GM23338 (cell line): ENCODE results near the gene LRIT1. TPM values are rescaled to one million over a fixed set of nuclear protein-coding genes. Genes with fewer than 3 reads are reported as not detected.

Source experiments
- ATAC-seq: fragments of 200-7000 bp; cut with Tn5 transposase; 3 replicates; pipeline ENCODE4 v1.9.1; 2020
- DNase-seq: peaks from one replicate; pipeline ENCODE4 v3.0.0-alpha.2; 2015; ENCODE audit warnings: low spot score
- H2AFZ ChIP-seq: fragments of 200-600 bp; sonication (generic); 2 replicates; pipeline ENCODE4 v1.8.0; 2016; ENCODE audit warnings: antibody characterized with exemption, mild to moderate bottlenecking, moderate library complexity
- H3F3A ChIP-seq: fragments of 200-600 bp; sonication (generic); replicated peaks from 2 replicates; pipeline ENCODE4 v1.8.0; 2017; ENCODE audit warnings: antibody characterized with exemption, mixed run types, low read depth
- H3K27ac ChIP-seq: fragments of 200-600 bp; sonication (generic); 2 replicates; pipeline ENCODE4 v1.6.1; 2016; ENCODE audit warnings: low read depth
- H3K27me3 ChIP-seq: fragments of 200-600 bp; sonication (generic); 2 replicates; pipeline ENCODE4 v1.8.0; 2016; ENCODE audit warnings: mild to moderate bottlenecking, mixed run types, moderate library complexity; ENCODE audit not compliant: insufficient read depth
- H3K36me3 ChIP-seq: fragments of 200-600 bp; sonication (generic); 2 replicates; pipeline ENCODE4 v1.8.0; 2016; ENCODE audit warnings: mild to moderate bottlenecking; ENCODE audit not compliant: insufficient read depth
- H3K4me1 ChIP-seq: fragments of 200-600 bp; sonication (generic); 2 replicates; pipeline ENCODE4 v1.8.0; 2016; ENCODE audit warnings: mild to moderate bottlenecking, moderate library complexity; ENCODE audit not compliant: insufficient read depth
- H3K4me2 ChIP-seq: fragments of 200-600 bp; sonication (generic); 2 replicates; pipeline ENCODE4 v1.7.1; 2017; ENCODE audit warnings: mixed run types
- H3K4me3 ChIP-seq: fragments of 200-600 bp; sonication (generic); 2 replicates; pipeline ENCODE4 v1.6.1; 2016; ENCODE audit warnings: mixed run types
- H3K79me2 ChIP-seq: fragments of 200-600 bp; sonication (generic); replicated peaks from 2 replicates; pipeline ENCODE4 v1.8.0; 2017; ENCODE audit warnings: mild to moderate bottlenecking; ENCODE audit not compliant: insufficient read depth
- H3K9me2 ChIP-seq: fragments of 200-600 bp; sonication (generic); 2 replicates; pipeline ENCODE4 v1.8.0; 2017; ENCODE audit not compliant: insufficient read depth
- H4K20me1 ChIP-seq: fragments of 200-600 bp; sonication (generic); replicated peaks from 2 replicates; pipeline ENCODE4 v1.8.0; 2017; ENCODE audit warnings: mild to moderate bottlenecking; ENCODE audit not compliant: insufficient read depth
- H3K27ac Mint-ChIP-seq: 2 replicates; pipeline ENCODE4 v1.8.0; 2020; ENCODE audit warnings: inconsistent platforms, mild to moderate bottlenecking, moderate library complexity, mixed read lengths
- H3K27me3 Mint-ChIP-seq: 3 replicates; pipeline ENCODE4 v1.8.0; 2022; ENCODE audit warnings: low read depth, mild to moderate bottlenecking, moderate library complexity, mixed read lengths, inconsistent platforms; ENCODE audit not compliant: insufficient read depth, poor library complexity
- H3K36me3 Mint-ChIP-seq: 3 replicates; pipeline ENCODE4 v1.8.0; 2021; ENCODE audit warnings: low read depth, mild to moderate bottlenecking, inconsistent platforms, moderate library complexity, mixed read lengths
- H3K4me1 Mint-ChIP-seq: 3 replicates; pipeline ENCODE4 v1.8.0; 2020; ENCODE audit warnings: mild to moderate bottlenecking, inconsistent platforms, mixed read lengths
- H3K4me3 Mint-ChIP-seq: 3 replicates; pipeline ENCODE4 v1.8.0; 2021; ENCODE audit warnings: moderate library complexity, mild to moderate bottlenecking, inconsistent platforms, mixed read lengths
- H3K9me3 Mint-ChIP-seq: 3 replicates; pipeline ENCODE4 v1.8.0; 2020; ENCODE audit warnings: moderate library complexity, mild to moderate bottlenecking, inconsistent platforms, mixed read lengths
- CREB1 ChIP-seq: fragments of 250-450 bp; sonication (Bioruptor Pico); IDR thresholded peaks from 2 replicates; pipeline ENCODE4 v1.5.0; 2020; ENCODE audit warnings: low read depth, mild to moderate bottlenecking, moderate library complexity
- EZH2 ChIP-seq: fragments of 200-600 bp; sonication (generic); IDR thresholded peaks from one replicate; pipeline ENCODE4 v1.8.0; 2017; ENCODE audit warnings: antibody characterized with exemption, mild to moderate bottlenecking, low read depth; ENCODE audit not compliant: unreplicated experiment
- EZH2phosphoT487 ChIP-seq: fragments of 200-600 bp; sonication (generic); IDR thresholded peaks from one replicate; pipeline ENCODE4 v1.8.1; 2018; ENCODE audit warnings: antibody characterized with exemption; ENCODE audit not compliant: unreplicated experiment
- JUNB ChIP-seq: IDR thresholded peaks from one replicate; pipeline ENCODE4 v1.6.1; 2016; ENCODE audit warnings: antibody characterized with exemption; ENCODE audit not compliant: unreplicated experiment
- NANOG ChIP-seq: IDR thresholded peaks from 2 replicates; pipeline ENCODE4 v1.6.1; 2016; ENCODE audit warnings: antibody characterized with exemption, borderline replicate concordance
- POLR2AphosphoS5 ChIP-seq: IDR thresholded peaks from 2 replicates; pipeline ENCODE4 v1.6.1; 2016; ENCODE audit warnings: antibody characterized with exemption, low read depth
- STAT1 ChIP-seq: IDR thresholded peaks from one replicate; pipeline ENCODE4 v1.6.1; 2016; ENCODE audit warnings: antibody characterized with exemption; ENCODE audit not compliant: unreplicated experiment
- ZNF114 ChIP-seq: fragments of 250-450 bp; sonication (Bioruptor Pico); IDR thresholded peaks from 2 replicates; pipeline ENCODE4 v1.5.0; 2020; ENCODE audit warnings: mild to moderate bottlenecking, moderate library complexity
- ZNF331 ChIP-seq: fragments of 250-450 bp; sonication (Bioruptor Pico); IDR thresholded peaks from 2 replicates; pipeline ENCODE4 v1.5.0; 2020; ENCODE audit warnings: low read depth, mild to moderate bottlenecking, moderate library complexity
- polyA plus RNA-seq: library from polyadenylated mRNA; unstranded; fragments of >200 nt; fragmentation: Nextera tagmentation; extraction: Ambion mirVana; gene quantifications from 2 replicates; pipeline ENCODE4 v1.2.1, GENCODE V29; 2016
- total RNA-seq: library from RNA; depleted of rRNA; stranded (reverse); fragments of >200 nt; shearing (Covaris generic); gene quantifications from 2 replicates; pipeline ENCODE4 v1.2.3, GENCODE V29; 2014
- TF ChIP-seq, protein P1 (sequence below): fragments of 250-450 bp; sonication (Bioruptor Pico); IDR thresholded peaks from 2 replicates; pipeline ENCODE4 v1.5.0; 2020; ENCODE audit warnings: mild to moderate bottlenecking, moderate library complexity
- TF ChIP-seq, protein P2 (sequence below), 2 experiments: fragments of 200-600 bp in 1 of 2; sonication (generic) in 1 of 2; conservative IDR thresholded peaks; 2 replicates each; pipeline versions ENCODE4 v1.5.1 to v1.6.1; 2016 to 2017; ENCODE audit warnings: antibody characterized with exemption in 2 of 2, low read depth in 2 of 2, mild to moderate bottlenecking in 2 of 2, moderate library complexity in 1 of 2
- TF ChIP-seq, protein P3 (sequence below): IDR thresholded peaks from one replicate; pipeline ENCODE4 v1.6.1; 2018; ENCODE audit warnings: antibody characterized with exemption; ENCODE audit not compliant: unreplicated experiment
- TF ChIP-seq, protein P4 (sequence below): IDR thresholded peaks from 2 replicates; pipeline ENCODE4 v1.6.1; 2016; ENCODE audit warnings: antibody characterized with exemption

LRIT1 gene
- total and polyA plus RNA-seq, 2 experiments from 2014 or later: 0.07 TPM; not detected in 1

DNA sequence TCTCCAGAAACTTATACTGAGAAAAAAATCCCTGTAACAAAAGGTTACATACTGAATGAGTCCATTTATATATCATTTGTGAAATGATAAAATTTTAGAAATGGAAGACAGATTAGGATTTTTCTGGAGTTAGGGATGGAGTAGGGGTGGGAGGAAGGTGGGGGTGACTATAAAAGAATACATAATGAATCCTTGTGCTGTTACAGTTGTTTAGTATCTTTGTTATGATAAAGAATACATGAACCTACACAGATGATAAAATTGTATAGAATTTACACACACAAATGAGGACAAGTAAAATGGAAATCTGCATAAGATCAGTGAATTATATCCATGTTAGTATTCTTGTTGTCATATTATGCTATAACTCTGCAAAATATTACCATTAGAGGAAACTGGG lies 45.3 kb upstream of the LRIT1 start:
- H3K27ac Mint-ChIP-seq: no peak overlapping the region
- H4K20me1 ChIP-seq: no peaks in the 10 kb centered on the region
- no peak overlapping the region for H3K4me3 Mint-ChIP-seq
- no peaks in the 10 kb centered on the region for H3K4me1 Mint-ChIP-seq
- H3K9me2 ChIP-seq: no peaks in the 10 kb centered on the region
- peaks cover 2% of the 10 kb centered on the region; the same call in 1 of the 3 replicates for H3K9me3 Mint-ChIP-seq
- no peak overlapping the region for H3K4me2 ChIP-seq
- peaks cover 6% of the 10 kb centered on the region for H3K27me3 Mint-ChIP-seq
- H3K79me2 ChIP-seq: no peaks in the 10 kb centered on the region
- H3K4me3 ChIP-seq: no peak overlapping the region
- H3K36me3 Mint-ChIP-seq: no peaks in the 10 kb centered on the region
- no peaks in the 10 kb centered on the region for H3K27me3 ChIP-seq
- H2AFZ ChIP-seq: no peak overlapping the region
- no peak overlapping the region for H3K27ac ChIP-seq
- DNase-seq: no peak
- no peaks in the 10 kb centered on the region for H3K36me3 ChIP-seq
- no peaks in the 10 kb centered on the region for H3F3A ChIP-seq
- no peaks in the 10 kb centered on the region for H3K4me1 ChIP-seq
- no peak for TF ChIP-seq POLR2AphosphoS5
- TF ChIP-seq NANOG: no peak
- TF ChIP-seq STAT1: no peak
- TF ChIP-seq JUNB: no peak
- no peak for TF ChIP-seq EZH2
- TF ChIP-seq, protein P1, sequence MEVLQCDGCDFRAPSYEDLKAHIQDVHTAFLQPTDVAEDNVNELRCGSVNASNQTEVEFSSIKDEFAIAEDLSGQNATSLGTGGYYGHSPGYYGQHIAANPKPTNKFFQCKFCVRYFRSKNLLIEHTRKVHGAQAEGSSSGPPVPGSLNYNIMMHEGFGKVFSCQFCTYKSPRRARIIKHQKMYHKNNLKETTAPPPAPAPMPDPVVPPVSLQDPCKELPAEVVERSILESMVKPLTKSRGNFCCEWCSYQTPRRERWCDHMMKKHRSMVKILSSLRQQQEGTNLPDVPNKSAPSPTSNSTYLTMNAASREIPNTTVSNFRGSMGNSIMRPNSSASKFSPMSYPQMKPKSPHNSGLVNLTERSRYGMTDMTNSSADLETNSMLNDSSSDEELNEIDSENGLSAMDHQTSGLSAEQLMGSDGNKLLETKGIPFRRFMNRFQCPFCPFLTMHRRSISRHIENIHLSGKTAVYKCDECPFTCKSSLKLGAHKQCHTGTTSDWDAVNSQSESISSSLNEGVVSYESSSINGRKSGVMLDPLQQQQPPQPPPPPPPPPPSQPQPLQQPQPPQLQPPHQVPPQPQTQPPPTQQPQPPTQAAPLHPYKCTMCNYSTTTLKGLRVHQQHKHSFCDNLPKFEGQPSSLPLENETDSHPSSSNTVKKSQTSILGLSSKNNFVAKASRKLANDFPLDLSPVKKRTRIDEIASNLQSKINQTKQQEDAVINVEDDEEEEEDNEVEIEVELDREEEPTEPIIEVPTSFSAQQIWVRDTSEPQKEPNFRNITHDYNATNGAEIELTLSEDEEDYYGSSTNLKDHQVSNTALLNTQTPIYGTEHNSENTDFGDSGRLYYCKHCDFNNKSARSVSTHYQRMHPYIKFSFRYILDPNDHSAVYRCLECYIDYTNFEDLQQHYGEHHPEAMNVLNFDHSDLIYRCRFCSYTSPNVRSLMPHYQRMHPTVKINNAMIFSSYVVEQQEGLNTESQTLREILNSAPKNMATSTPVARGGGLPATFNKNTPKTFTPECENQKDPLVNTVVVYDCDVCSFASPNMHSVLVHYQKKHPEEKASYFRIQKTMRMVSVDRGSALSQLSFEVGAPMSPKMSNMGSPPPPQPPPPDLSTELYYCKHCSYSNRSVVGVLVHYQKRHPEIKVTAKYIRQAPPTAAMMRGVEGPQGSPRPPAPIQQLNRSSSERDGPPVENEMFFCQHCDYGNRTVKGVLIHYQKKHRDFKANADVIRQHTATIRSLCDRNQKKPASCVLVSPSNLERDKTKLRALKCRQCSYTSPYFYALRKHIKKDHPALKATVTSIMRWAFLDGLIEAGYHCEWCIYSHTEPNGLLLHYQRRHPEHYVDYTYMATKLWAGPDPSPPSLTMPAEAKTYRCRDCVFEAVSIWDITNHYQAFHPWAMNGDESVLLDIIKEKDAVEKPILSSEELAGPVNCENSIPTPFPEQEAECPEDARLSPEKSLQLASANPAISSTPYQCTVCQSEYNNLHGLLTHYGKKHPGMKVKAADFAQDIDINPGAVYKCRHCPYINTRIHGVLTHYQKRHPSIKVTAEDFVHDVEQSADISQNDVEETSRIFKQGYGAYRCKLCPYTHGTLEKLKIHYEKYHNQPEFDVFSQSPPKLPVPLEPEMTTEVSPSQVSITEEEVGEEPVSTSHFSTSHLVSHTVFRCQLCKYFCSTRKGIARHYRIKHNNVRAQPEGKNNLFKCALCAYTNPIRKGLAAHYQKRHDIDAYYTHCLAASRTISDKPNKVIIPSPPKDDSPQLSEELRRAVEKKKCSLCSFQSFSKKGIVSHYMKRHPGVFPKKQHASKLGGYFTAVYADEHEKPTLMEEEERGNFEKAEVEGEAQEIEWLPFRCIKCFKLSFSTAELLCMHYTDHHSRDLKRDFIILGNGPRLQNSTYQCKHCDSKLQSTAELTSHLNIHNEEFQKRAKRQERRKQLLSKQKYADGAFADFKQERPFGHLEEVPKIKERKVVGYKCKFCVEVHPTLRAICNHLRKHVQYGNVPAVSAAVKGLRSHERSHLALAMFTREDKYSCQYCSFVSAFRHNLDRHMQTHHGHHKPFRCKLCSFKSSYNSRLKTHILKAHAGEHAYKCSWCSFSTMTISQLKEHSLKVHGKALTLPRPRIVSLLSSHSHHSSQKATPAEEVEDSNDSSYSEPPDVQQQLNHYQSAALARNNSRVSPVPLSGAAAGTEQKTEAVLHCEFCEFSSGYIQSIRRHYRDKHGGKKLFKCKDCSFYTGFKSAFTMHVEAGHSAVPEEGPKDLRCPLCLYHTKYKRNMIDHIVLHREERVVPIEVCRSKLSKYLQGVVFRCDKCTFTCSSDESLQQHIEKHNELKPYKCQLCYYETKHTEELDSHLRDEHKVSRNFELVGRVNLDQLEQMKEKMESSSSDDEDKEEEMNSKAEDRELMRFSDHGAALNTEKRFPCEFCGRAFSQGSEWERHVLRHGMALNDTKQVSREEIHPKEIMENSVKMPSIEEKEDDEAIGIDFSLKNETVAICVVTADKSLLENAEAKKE: no peak
- TF ChIP-seq ZNF331 (CRISPR knock-in tag): no peak
- no peak for TF ChIP-seq EZH2phosphoT487
- TF ChIP-seq, protein P2, sequence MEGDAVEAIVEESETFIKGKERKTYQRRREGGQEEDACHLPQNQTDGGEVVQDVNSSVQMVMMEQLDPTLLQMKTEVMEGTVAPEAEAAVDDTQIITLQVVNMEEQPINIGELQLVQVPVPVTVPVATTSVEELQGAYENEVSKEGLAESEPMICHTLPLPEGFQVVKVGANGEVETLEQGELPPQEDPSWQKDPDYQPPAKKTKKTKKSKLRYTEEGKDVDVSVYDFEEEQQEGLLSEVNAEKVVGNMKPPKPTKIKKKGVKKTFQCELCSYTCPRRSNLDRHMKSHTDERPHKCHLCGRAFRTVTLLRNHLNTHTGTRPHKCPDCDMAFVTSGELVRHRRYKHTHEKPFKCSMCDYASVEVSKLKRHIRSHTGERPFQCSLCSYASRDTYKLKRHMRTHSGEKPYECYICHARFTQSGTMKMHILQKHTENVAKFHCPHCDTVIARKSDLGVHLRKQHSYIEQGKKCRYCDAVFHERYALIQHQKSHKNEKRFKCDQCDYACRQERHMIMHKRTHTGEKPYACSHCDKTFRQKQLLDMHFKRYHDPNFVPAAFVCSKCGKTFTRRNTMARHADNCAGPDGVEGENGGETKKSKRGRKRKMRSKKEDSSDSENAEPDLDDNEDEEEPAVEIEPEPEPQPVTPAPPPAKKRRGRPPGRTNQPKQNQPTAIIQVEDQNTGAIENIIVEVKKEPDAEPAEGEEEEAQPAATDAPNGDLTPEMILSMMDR (conservative IDR thresholded peaks at IDR 0.05; ENCODE audit: low read depth in 2 of 2): no peak
- no peak for TF ChIP-seq ZNF114 (CRISPR knock-in tag)
- TF ChIP-seq CREB1 (CRISPR knock-in tag): no peak
- TF ChIP-seq, protein P3, sequence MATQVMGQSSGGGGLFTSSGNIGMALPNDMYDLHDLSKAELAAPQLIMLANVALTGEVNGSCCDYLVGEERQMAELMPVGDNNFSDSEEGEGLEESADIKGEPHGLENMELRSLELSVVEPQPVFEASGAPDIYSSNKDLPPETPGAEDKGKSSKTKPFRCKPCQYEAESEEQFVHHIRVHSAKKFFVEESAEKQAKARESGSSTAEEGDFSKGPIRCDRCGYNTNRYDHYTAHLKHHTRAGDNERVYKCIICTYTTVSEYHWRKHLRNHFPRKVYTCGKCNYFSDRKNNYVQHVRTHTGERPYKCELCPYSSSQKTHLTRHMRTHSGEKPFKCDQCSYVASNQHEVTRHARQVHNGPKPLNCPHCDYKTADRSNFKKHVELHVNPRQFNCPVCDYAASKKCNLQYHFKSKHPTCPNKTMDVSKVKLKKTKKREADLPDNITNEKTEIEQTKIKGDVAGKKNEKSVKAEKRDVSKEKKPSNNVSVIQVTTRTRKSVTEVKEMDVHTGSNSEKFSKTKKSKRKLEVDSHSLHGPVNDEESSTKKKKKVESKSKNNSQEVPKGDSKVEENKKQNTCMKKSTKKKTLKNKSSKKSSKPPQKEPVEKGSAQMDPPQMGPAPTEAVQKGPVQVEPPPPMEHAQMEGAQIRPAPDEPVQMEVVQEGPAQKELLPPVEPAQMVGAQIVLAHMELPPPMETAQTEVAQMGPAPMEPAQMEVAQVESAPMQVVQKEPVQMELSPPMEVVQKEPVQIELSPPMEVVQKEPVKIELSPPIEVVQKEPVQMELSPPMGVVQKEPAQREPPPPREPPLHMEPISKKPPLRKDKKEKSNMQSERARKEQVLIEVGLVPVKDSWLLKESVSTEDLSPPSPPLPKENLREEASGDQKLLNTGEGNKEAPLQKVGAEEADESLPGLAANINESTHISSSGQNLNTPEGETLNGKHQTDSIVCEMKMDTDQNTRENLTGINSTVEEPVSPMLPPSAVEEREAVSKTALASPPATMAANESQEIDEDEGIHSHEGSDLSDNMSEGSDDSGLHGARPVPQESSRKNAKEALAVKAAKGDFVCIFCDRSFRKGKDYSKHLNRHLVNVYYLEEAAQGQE: no peak
- TF ChIP-seq, protein P4, sequence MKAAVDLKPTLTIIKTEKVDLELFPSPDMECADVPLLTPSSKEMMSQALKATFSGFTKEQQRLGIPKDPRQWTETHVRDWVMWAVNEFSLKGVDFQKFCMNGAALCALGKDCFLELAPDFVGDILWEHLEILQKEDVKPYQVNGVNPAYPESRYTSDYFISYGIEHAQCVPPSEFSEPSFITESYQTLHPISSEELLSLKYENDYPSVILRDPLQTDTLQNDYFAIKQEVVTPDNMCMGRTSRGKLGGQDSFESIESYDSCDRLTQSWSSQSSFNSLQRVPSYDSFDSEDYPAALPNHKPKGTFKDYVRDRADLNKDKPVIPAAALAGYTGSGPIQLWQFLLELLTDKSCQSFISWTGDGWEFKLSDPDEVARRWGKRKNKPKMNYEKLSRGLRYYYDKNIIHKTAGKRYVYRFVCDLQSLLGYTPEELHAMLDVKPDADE: no peak
- ATAC-seq: no peak
